HFFc6 (cell line): ENCODE data around the gene SHPK. TPM values are rescaled to one million over a fixed set of nuclear protein-coding genes. Genes with fewer than 3 reads are reported as not detected.

Experiments used
- DNase-seq: peaks from one replicate; pipeline ENCODE4 v3.0.0-alpha.2; 2018
- H3K27ac Mint-ChIP-seq: 2 replicates; pipeline ENCODE4 v1.8.0; 2020; ENCODE audit warnings: mild to moderate bottlenecking, mixed read lengths
- H3K27me3 Mint-ChIP-seq: 2 replicates; pipeline ENCODE4 v1.8.0; 2021; ENCODE audit warnings: mild to moderate bottlenecking, moderate library complexity, mixed read lengths; ENCODE audit not compliant: insufficient read depth
- H3K36me3 Mint-ChIP-seq: 2 replicates; pipeline ENCODE4 v1.8.0; 2021; ENCODE audit warnings: low read depth, mixed read lengths
- H3K4me1 Mint-ChIP-seq: 2 replicates; pipeline ENCODE4 v1.8.0; 2020; ENCODE audit warnings: low read depth, mixed read lengths
- H3K4me3 Mint-ChIP-seq: 2 replicates; pipeline ENCODE4 v1.8.0; 2020; ENCODE audit warnings: mild to moderate bottlenecking, moderate library complexity, mixed read lengths
- H3K9me3 Mint-ChIP-seq: 2 replicates; pipeline ENCODE4 v1.8.0; 2020; ENCODE audit warnings: mild to moderate bottlenecking, mixed read lengths
- total RNA-seq, 6 experiments: library from RNA; stranded (reverse); fragmentation: NEBNext Ultra II Directional; extraction: Animal tissue kit (Norgen Biotek cat#: 25700); gene quantifications; 2 replicates in 1 of 6; 3 replicates in 5 of 6; pipeline ENCODE4 v1.2.3, GENCODE V29; 2021
- TF ChIP-seq, protein P1 (sequence below): fragments of 200-600 bp; sonication (generic); IDR thresholded peaks from 2 replicates; pipeline ENCODE4 v1.5.0; 2021; ENCODE audit warnings: antibody characterized with exemption, mild to moderate bottlenecking

The SHPK gene
- total RNA-seq, 6 experiments from 2014 or later = 7.9 to 10.5 (median 9.1) TPM

DNA sequence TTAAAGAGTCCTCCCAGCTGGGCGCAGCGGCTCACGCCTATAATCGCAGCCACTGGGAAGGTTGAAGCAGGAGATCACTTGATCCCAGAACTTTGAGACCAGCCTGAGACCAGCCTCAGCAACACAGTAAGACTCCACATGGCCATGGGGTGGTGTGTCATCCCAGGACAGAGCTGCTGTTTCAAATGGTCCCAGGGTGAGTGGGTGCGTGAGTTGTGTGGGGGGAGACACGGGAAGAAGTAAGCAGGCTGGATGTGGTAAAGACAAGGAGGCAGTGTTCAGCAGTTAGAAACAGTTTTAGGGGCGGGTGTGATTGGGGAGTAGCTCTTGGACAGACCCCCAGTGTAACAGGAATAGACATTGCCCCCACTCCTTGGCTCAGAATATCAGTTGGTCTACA is 3.8 kb downstream of the SHPK start:
- Mint-ChIP-seq H3K4me1 (peaks cover 15% of the 10 kb centered on the region), H3K27ac (no peak overlapping the region), H3K36me3 (peaks cover 19% of the 10 kb centered on the region), H3K27me3 (no peaks in the 10 kb centered on the region; the same call in 1 of the 2 replicates), H3K4me3 (no peak overlapping the region), H3K9me3 (no peaks in the 10 kb centered on the region)
- DNase-seq = no peak
- TF ChIP-seq, protein P1, sequence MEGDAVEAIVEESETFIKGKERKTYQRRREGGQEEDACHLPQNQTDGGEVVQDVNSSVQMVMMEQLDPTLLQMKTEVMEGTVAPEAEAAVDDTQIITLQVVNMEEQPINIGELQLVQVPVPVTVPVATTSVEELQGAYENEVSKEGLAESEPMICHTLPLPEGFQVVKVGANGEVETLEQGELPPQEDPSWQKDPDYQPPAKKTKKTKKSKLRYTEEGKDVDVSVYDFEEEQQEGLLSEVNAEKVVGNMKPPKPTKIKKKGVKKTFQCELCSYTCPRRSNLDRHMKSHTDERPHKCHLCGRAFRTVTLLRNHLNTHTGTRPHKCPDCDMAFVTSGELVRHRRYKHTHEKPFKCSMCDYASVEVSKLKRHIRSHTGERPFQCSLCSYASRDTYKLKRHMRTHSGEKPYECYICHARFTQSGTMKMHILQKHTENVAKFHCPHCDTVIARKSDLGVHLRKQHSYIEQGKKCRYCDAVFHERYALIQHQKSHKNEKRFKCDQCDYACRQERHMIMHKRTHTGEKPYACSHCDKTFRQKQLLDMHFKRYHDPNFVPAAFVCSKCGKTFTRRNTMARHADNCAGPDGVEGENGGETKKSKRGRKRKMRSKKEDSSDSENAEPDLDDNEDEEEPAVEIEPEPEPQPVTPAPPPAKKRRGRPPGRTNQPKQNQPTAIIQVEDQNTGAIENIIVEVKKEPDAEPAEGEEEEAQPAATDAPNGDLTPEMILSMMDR = no peak

GRCh38 chr17:3630781-3631180 is 5.3 kb downstream of the SHPK start:
- no peak for DNase-seq
- Mint-ChIP-seq H3K9me3 (no peaks in the 10 kb centered on the region), H3K4me3 (no peak overlapping the region), H3K27me3 (no peaks in the 10 kb centered on the region; the same call in 1 of the 2 replicates), H3K27ac (no peak overlapping the region; the same call in 1 of the 2 replicates), H3K36me3 (peaks cover 30% of the 10 kb centered on the region), H3K4me1 (peaks cover 18% of the 10 kb centered on the region)
- TF ChIP-seq, protein P1 = no peak

- TF ChIP-seq, protein P1 = no peak
- no peak for DNase-seq
- Mint-ChIP-seq H3K4me3 (no peak overlapping the region), H3K9me3 (no peaks in the 10 kb centered on the region), H3K27me3 (no peaks in the 10 kb centered on the region), H3K36me3 (peaks cover 24% of the 10 kb centered on the region), H3K27ac (no peak overlapping the region), H3K4me1 (peaks cover 10% of the 10 kb centered on the region)
Observed at GRCh38 chr17:3627769-3628167, 8.3 kb downstream of the SHPK start.

- H3K9me3 Mint-ChIP-seq = no peaks in the 10 kb centered on the region
- no peaks in the 10 kb centered on the region for H3K27me3 Mint-ChIP-seq
- DNase-seq = no peak
- H3K4me3 Mint-ChIP-seq = no peak overlapping the region
- peaks cover 24% of the 10 kb centered on the region for H3K36me3 Mint-ChIP-seq
- peaks cover 10% of the 10 kb centered on the region for H3K4me1 Mint-ChIP-seq
- H3K27ac Mint-ChIP-seq = peak overlapping the region; percentile 42
- TF ChIP-seq, protein P1 = no peak
Observed at GRCh38 chr17:3626831-3627768, 8.9 kb downstream of the SHPK start.

DNA sequence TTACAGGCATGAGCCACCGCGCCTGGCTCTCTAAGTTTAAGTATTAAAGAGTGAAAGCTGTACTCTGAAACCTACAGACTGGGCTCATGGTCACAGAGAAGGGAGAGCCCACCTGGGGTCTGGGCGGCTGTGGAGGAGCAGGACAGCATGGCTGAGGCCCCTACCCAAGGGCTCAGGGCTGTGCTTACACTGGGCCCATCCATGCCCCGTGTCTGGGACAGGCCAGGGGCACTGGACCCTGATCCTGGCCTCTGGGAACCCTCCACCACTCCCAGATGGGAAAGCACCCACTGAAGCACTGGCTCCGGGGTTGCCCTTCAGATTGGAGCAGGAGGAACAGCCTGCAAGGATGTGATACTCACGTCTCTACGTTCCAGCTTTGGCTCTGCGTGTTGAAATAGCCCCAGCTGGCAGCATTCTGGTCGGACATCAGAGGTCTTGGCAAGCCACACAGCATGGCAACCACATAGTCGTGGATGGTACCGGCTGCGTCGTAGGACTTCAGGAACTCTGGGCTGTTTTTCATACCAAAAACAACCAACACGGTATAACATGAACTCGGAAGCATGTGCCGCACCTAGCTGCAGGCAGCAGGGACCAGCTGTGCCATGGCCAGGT is 13.0 kb downstream of the SHPK start:
- Mint-ChIP-seq H3K27ac (no peak overlapping the region), H3K27me3 (no peaks in the 10 kb centered on the region), H3K4me1 (peaks cover 10% of the 10 kb centered on the region), H3K9me3 (no peaks in the 10 kb centered on the region), H3K4me3 (no peak overlapping the region), H3K36me3 (peaks cover 24% of the 10 kb centered on the region)
- no peak for DNase-seq
- TF ChIP-seq, protein P1 = no peak
